A673 (cell line): Measurements from ENCODE around the gene RNF128. TPM values are rescaled to one million over a fixed set of nuclear protein-coding genes. Genes with fewer than 3 reads are reported as not detected.

Experiments
- BruUV-seq: library from RNA; stranded (reverse); fragments of 400-500 nt; replicated peaks from 2 replicates; lab custom pipeline; 2021; lab: Mats Ljungman, UMichigan
- CTCF ChIA-PET: fragments of 300-600 bp; sonication (Branson Sonifier 250); formaldehyde crosslinking; loops from one replicate; lab custom pipeline; 2022; ENCODE audit warnings: antibody characterized with exemption; lab: Charles Lee
- POLR2A ChIA-PET: fragments of 300-600 bp; sonication (Branson Sonifier 250); formaldehyde crosslinking; loops from one replicate; lab custom pipeline; 2022; ENCODE audit warnings: antibody characterized with exemption; ENCODE audit not compliant: low non-redundant PET; lab: Charles Lee
- DNase-seq: peaks from one replicate; pipeline ENCODE4 v3.0.0-alpha.2; 2015; ENCODE audit warnings: low spot score
- H3K27ac ChIP-seq: fragments of 200-600 bp; sonication (generic); 2 replicates; pipeline ENCODE4 v1.5.1; 2016; ENCODE audit warnings: mixed run types, low read depth, mild to moderate bottlenecking, mixed read lengths, antibody characterized with exemption, low read length; ENCODE audit not compliant: poor library complexity, severe bottlenecking
- H3K27me3 ChIP-seq: fragments of 200-600 bp; sonication (generic); replicated peaks from 2 replicates; pipeline ENCODE4 v1.6.1; 2017; ENCODE audit warnings: mixed run types, low read depth, mild to moderate bottlenecking, mixed read lengths, antibody characterized with exemption, low read length; ENCODE audit not compliant: insufficient read depth, poor library complexity
- H3K36me3 ChIP-seq: fragments of 200-600 bp; sonication (generic); 2 replicates; pipeline ENCODE4 v1.6.1; 2016; ENCODE audit warnings: mixed run types, mild to moderate bottlenecking, mixed read lengths, antibody characterized with exemption, low read length; ENCODE audit not compliant: insufficient read depth, poor library complexity, severe bottlenecking
- H3K4me1 ChIP-seq: fragments of 200-600 bp; sonication (generic); 2 replicates; pipeline ENCODE4 v1.6.1; 2017; ENCODE audit warnings: mixed run types, mild to moderate bottlenecking, mixed read lengths, antibody characterized with exemption, low read length; ENCODE audit not compliant: insufficient read depth, poor library complexity, severe bottlenecking
- H3K4me3 ChIP-seq: fragments of 200-600 bp; sonication (generic); 2 replicates; pipeline ENCODE4 v1.5.1; 2016; ENCODE audit warnings: low read depth, mixed run types, mild to moderate bottlenecking, mixed read lengths, low read length; ENCODE audit not compliant: poor library complexity, severe bottlenecking
- H3K9me3 ChIP-seq: fragments of 200-600 bp; sonication (generic); 2 replicates; pipeline ENCODE4 v1.6.1; 2016; ENCODE audit warnings: mixed run types, low read depth, mild to moderate bottlenecking, mixed read lengths, antibody characterized with exemption, low read length; ENCODE audit not compliant: poor library complexity, severe bottlenecking
- CTCF ChIP-seq: fragments of 300-800, 200-600 bp; sonication (generic); conservative IDR thresholded peaks from 2 replicates; pipeline ENCODE4 v1.5.1; 2017; ENCODE audit warnings: low read depth, mild to moderate bottlenecking, antibody characterized with exemption, low read length, moderate library complexity, mixed read lengths
- EZH2 ChIP-seq: fragments of 200-600 bp; sonication (generic); IDR thresholded peaks from 2 replicates; pipeline ENCODE4 v1.6.1; 2017; ENCODE audit warnings: borderline replicate concordance, low read depth, mild to moderate bottlenecking, mixed read lengths, antibody characterized with exemption, low read length; ENCODE audit not compliant: poor library complexity, severe bottlenecking
- intact Hi-C: fragments of 100-400 bp; cut with micrococcal nuclease; formaldehyde crosslinking; loops from one replicate; pipeline ENCODE4 v1.10.0; 2022; ENCODE audit not compliant: unreplicated experiment
- total RNA-seq: library from RNA; stranded (reverse); gene quantifications from 2 replicates; pipeline ENCODE4 v1.2.3, GENCODE V29; 2021

RNF128 gene
- total RNA-seq, 1 experiment from 2014 or later = not detected

GRCh38 chrX:106716463-106716862 lies 10.0 kb upstream of the RNF128 start:
- H3K36me3 ChIP-seq = no peaks in the 10 kb centered on the region
- no TSS peak for BruUV-seq
- POLR2A ChIA-PET = no interaction called here
- TF ChIP-seq CTCF (no peak), EZH2 (no peak)
- intact Hi-C loops = no loop called here
- H3K4me3 ChIP-seq = no peak overlapping the region
- CTCF ChIA-PET = no interaction called here
- no peaks in the 10 kb centered on the region for H3K4me1 ChIP-seq
- no peaks in the 10 kb centered on the region for H3K9me3 ChIP-seq
- H3K27me3 ChIP-seq = peaks cover 6% of the 10 kb centered on the region
- no peak for DNase-seq
- H3K27ac ChIP-seq = no peak overlapping the region

GRCh38 chrX:106718709-106719108 lies 7.8 kb upstream of the RNF128 start:
- POLR2A ChIA-PET = no interaction called here
- CTCF ChIA-PET = no interaction called here

GRCh38 chrX:106725931-106726330 lies 570 bp upstream of the RNF128 start:
- POLR2A ChIA-PET = no interaction called here
- no peaks in the 10 kb centered on the region for H3K4me1 ChIP-seq
- DNase-seq = no peak
- BruUV-seq = no TSS peak
- H3K27me3 ChIP-seq = peaks cover 61% of the 10 kb centered on the region
- H3K4me3 ChIP-seq = no peak overlapping the region
- H3K36me3 ChIP-seq = no peaks in the 10 kb centered on the region
- CTCF ChIA-PET = no interaction called here
- H3K9me3 ChIP-seq = no peaks in the 10 kb centered on the region
- intact Hi-C loops = no loop called here
- no peak for TF ChIP-seq EZH2
- TF ChIP-seq CTCF = no peak
- H3K27ac ChIP-seq = no peak overlapping the region

More at GRCh38 chrX:106718709-106719108, 7.8 kb upstream of the RNF128 start:
- no peak for DNase-seq
- H3K27ac ChIP-seq = no peak overlapping the region
- H3K9me3 ChIP-seq = no peaks in the 10 kb centered on the region
- intact Hi-C loops = no loop called here
- H3K36me3 ChIP-seq = no peaks in the 10 kb centered on the region
- no peaks in the 10 kb centered on the region for H3K4me1 ChIP-seq
- BruUV-seq = no TSS peak
- TF ChIP-seq EZH2 (no peak), CTCF (no peak)
- H3K27me3 ChIP-seq = peaks cover 6% of the 10 kb centered on the region
- H3K4me3 ChIP-seq = no peak overlapping the region
